Measurements from ENCODE around the gene FOXO1.

GRCh38 chr13:40576369-40576768 is 90.1 kb downstream of the FOXO1 start:
- no peak for TF ChIP-seq POLR2A (IDR thresholded peaks at IDR 0.05)
- no peak for TF ChIP-seq POLR2AphosphoS5 (IDR thresholded peaks at IDR 0.05)
